Measurements from ENCODE around the gene C17orf100. TPM values are rescaled to one million over a fixed set of nuclear protein-coding genes. Genes with fewer than 3 reads are reported as not detected.
A peak's percentile ranks its signal among the peaks of the same experiment; 100 is the strongest.
"Not testable (repeated sequence)": the region's sequence is repeated elsewhere in the genome, so short reads cannot be mapped to it uniquely, and the experiment has no call there.

Gene C17orf100
- polyA plus RNA-seq, 3 donors from 2014 or later, result 1.7 to 5.2 TPM; not detected in 1

- H3K36me3 Mint-ChIP-seq, result peaks cover 7 to 12% (median 9%) of the 10 kb centered on the region in 3 donors
- H3K27me3 Mint-ChIP-seq (ENCODE audit: low read depth in 3 of 3), result peaks cover 14 to 31% (median 19%) of the 10 kb centered on the region in 3 donors
- H3K27ac Mint-ChIP-seq, result peak overlapping the region in 4 of 6 donors; percentile 34 to 64 (median 42)
- peaks cover 0 to 1% (median 0%) of the 10 kb centered on the region in 6 donors for H3K9me3 Mint-ChIP-seq
- DNase-seq, result peak in 2 of 3 donors; percentile 15 to 42
- peak overlapping the region; percentile 70 to 99 (median 94) for H3K4me3 Mint-ChIP-seq
- H3K4me1 Mint-ChIP-seq, result peaks cover 43 to 67% of the 10 kb centered on the region in 2 donors
Observed at GRCh38 chr17:6651919-6652452, 424 bp downstream of the C17orf100 start.

GRCh38 chr17:6654841-6655731 is 3.5 kb downstream of the C17orf100 start:
- H3K36me3 Mint-ChIP-seq, result peaks cover 0 to 10% (median 4%) of the 10 kb centered on the region in 3 donors
- peaks cover 30 to 38% of the 10 kb centered on the region in 2 donors for H3K4me1 Mint-ChIP-seq
- peaks cover 0 to 3% (median 0%) of the 10 kb centered on the region in 6 donors for H3K9me3 Mint-ChIP-seq
- no peak overlapping the region for H3K27ac Mint-ChIP-seq
- no peak for DNase-seq
- peaks cover 19 to 44% (median 24%) of the 10 kb centered on the region in 3 donors for H3K27me3 Mint-ChIP-seq (ENCODE audit: low read depth in 3 of 3)
- peak overlapping the region in 1 of 5 donors; percentile 30 for H3K4me3 Mint-ChIP-seq

GRCh38 chr17:6655732-6656361 is 4.3 kb downstream of the C17orf100 start:
- H3K4me3 Mint-ChIP-seq, result peak overlapping the region in 2 of 5 donors; percentile 30 to 46
- peaks cover 22 to 30% of the 10 kb centered on the region in 2 donors for H3K4me1 Mint-ChIP-seq
- not testable (repeated sequence) for DNase-seq, H3K27ac Mint-ChIP-seq, H3K9me3 Mint-ChIP-seq
- H3K36me3 Mint-ChIP-seq, result peaks cover 0 to 10% (median 4%) of the 10 kb centered on the region in 3 donors
- H3K27me3 Mint-ChIP-seq (ENCODE audit: low read depth in 3 of 3), result peaks cover 19 to 42% (median 22%) of the 10 kb centered on the region in 3 donors

- not testable (repeated sequence) for DNase-seq, H3K27ac Mint-ChIP-seq, H3K9me3 Mint-ChIP-seq, H3K36me3 Mint-ChIP-seq
- peaks cover 15 to 41% (median 16%) of the 10 kb centered on the region in 3 donors for H3K27me3 Mint-ChIP-seq (ENCODE audit: low read depth in 3 of 3)
- peak overlapping the region in 4 of 5 donors; percentile 25 to 63 (median 37) for H3K4me3 Mint-ChIP-seq
- peaks cover 16 to 23% of the 10 kb centered on the region in 2 donors for H3K4me1 Mint-ChIP-seq
Observed at GRCh38 chr17:6656797-6657632, 5.5 kb downstream of the C17orf100 start.

GRCh38 chr17:6657633-6658287 is 6.2 kb downstream of the C17orf100 start:
- DNase-seq, result no peak
- Mint-ChIP-seq H3K4me3 (peak overlapping the region in 4 of 5 donors; percentile 25 to 63 (median 52)), H3K4me1 (peaks cover 9 to 16% of the 10 kb centered on the region in 2 donors), H3K27me3 (ENCODE audit: low read depth in 3 of 3) (peaks cover 17 to 46% (median 21%) of the 10 kb centered on the region in 3 donors), H3K36me3 (peaks cover 0 to 6% (median 4%) of the 10 kb centered on the region in 3 donors), H3K9me3 (peaks cover 0 to 3% (median 0%) of the 10 kb centered on the region in 6 donors), H3K27ac (no peak overlapping the region)

- not testable (repeated sequence) for H3K4me3 Mint-ChIP-seq, DNase-seq, H3K27ac Mint-ChIP-seq, H3K9me3 Mint-ChIP-seq, H3K4me1 Mint-ChIP-seq, H3K36me3 Mint-ChIP-seq
- peaks cover 14 to 47% (median 21%) of the 10 kb centered on the region in 3 donors for H3K27me3 Mint-ChIP-seq (ENCODE audit: low read depth in 3 of 3)
Observed at GRCh38 chr17:6658411-6658810, 6.8 kb downstream of the C17orf100 start.

- H3K4me3 Mint-ChIP-seq, result no peak overlapping the region
- H3K27me3 Mint-ChIP-seq (ENCODE audit: low read depth in 3 of 3), result peaks cover 10 to 39% (median 11%) of the 10 kb centered on the region in 3 donors
- H3K4me1 Mint-ChIP-seq, result peaks cover 3 to 9% of the 10 kb centered on the region in 2 donors
- DNase-seq, result no peak
- peaks cover 0 to 3% (median 0%) of the 10 kb centered on the region in 6 donors for H3K9me3 Mint-ChIP-seq
- H3K36me3 Mint-ChIP-seq, result peaks cover 0 to 6% (median 0%) of the 10 kb centered on the region in 3 donors
- no peak overlapping the region for H3K27ac Mint-ChIP-seq
Observed at GRCh38 chr17:6660101-6660500, 8.5 kb downstream of the C17orf100 start.

- Mint-ChIP-seq H3K36me3 (peaks cover 0 to 3% (median 0%) of the 10 kb centered on the region in 3 donors), H3K27me3 (ENCODE audit: low read depth in 3 of 3) (peaks cover 9 to 33% (median 10%) of the 10 kb centered on the region in 3 donors), H3K4me1 (peaks cover 3 to 4% of the 10 kb centered on the region in 2 donors), H3K9me3 (peaks cover 0 to 3% (median 0%) of the 10 kb centered on the region in 6 donors), H3K27ac (peak overlapping the region in 1 of 6 donors; percentile 12), H3K4me3 (no peak overlapping the region)
- DNase-seq, result no peak
Observed at GRCh38 chr17:6660805-6661463, 9.4 kb downstream of the C17orf100 start.

- Mint-ChIP-seq H3K9me3 (peaks cover 0 to 3% (median 0%) of the 10 kb centered on the region in 6 donors), H3K4me3 (no peak overlapping the region), H3K27me3 (ENCODE audit: low read depth in 3 of 3) (peaks cover 10 to 30% (median 11%) of the 10 kb centered on the region in 3 donors), H3K4me1 (peaks cover 0 to 1% of the 10 kb centered on the region in 2 donors), H3K27ac (no peak overlapping the region), H3K36me3 (peaks cover 0 to 3% (median 0%) of the 10 kb centered on the region in 3 donors)
- DNase-seq, result no peak
Observed at GRCh38 chr17:6661464-6661848, 9.9 kb downstream of the C17orf100 start.

GRCh38 chr17:6663200-6663599 is 11.6 kb downstream of the C17orf100 start:
- H3K4me1 Mint-ChIP-seq, H3K4me3 Mint-ChIP-seq: not testable (repeated sequence)

GRCh38 chr17:6666077-6666521 is 14.5 kb downstream of the C17orf100 start:
- DNase-seq, result peak; percentile 44 to 46 (median 44)
- Mint-ChIP-seq H3K27ac (no peak overlapping the region), H3K4me1 (no peaks in the 10 kb centered on the region), H3K36me3 (peaks cover 0 to 3% (median 0%) of the 10 kb centered on the region in 3 donors), H3K9me3 (no peaks in the 10 kb centered on the region), H3K4me3 (no peak overlapping the region), H3K27me3 (ENCODE audit: low read depth in 3 of 3) (peaks cover 8 to 19% (median 14%) of the 10 kb centered on the region in 3 donors)

More at GRCh38 chr17:6663200-6663599, 11.6 kb downstream of the C17orf100 start:
- H3K27me3 Mint-ChIP-seq (ENCODE audit: low read depth in 3 of 3), result peaks cover 8 to 30% (median 12%) of the 10 kb centered on the region in 3 donors
- DNase-seq, H3K9me3 Mint-ChIP-seq, H3K27ac Mint-ChIP-seq, H3K36me3 Mint-ChIP-seq: not testable (repeated sequence)

- no peak overlapping the region for H3K27ac Mint-ChIP-seq
- DNase-seq, result no peak
- no peaks in the 10 kb centered on the region for H3K9me3 Mint-ChIP-seq
- no peak overlapping the region for H3K4me3 Mint-ChIP-seq
- no peaks in the 10 kb centered on the region for H3K4me1 Mint-ChIP-seq
- peaks cover 10 to 15% (median 14%) of the 10 kb centered on the region in 3 donors for H3K27me3 Mint-ChIP-seq (ENCODE audit: low read depth in 3 of 3)
- peaks cover 0 to 3% (median 0%) of the 10 kb centered on the region in 3 donors for H3K36me3 Mint-ChIP-seq
Observed at GRCh38 chr17:6666557-6666956, 15.0 kb downstream of the C17orf100 start.
